Natural killer cell treated with Interleukin-12 subunit alpha and Interleukin-12 subunit beta and Interleukin-15 and Interleukin-18, amount 100 ng/mL, for 72 hours (primary cell): Measurements from ENCODE around the gene PSMC3IP. TPM values are rescaled to one million over a fixed set of nuclear protein-coding genes. Genes with fewer than 3 reads are reported as not detected.
A peak's percentile ranks its signal among the peaks of the same experiment; 100 is the strongest.

Source experiments
- ATAC-seq, 2 donors: fragments of 150-1000 bp; cut with Tn5 transposase in 1 of 2; sonication (Bioruptor Pico), chemical (Tn5 transposase) in 1 of 2; 2 replicates each; pipeline ENCODE4 v1.10.0; 2021
- DNase-seq: peaks from one replicate; pipeline ENCODE4 v3.0.0; 2022; ENCODE audit warnings: low spot score
- H3K27ac Mint-ChIP-seq, 2 donors: 1 replicate in 1 of 2; 2 replicates in 1 of 2; pipeline ENCODE4 v1.8.0; 2022; ENCODE audit warnings: mixed read lengths in 2 of 2, mild to moderate bottlenecking in 1 of 2, moderate library complexity in 1 of 2
- H3K27me3 Mint-ChIP-seq, 2 donors: 1 replicate in 1 of 2; 2 replicates in 1 of 2; pipeline ENCODE4 v1.8.0; 2022; ENCODE audit warnings: mixed read lengths in 2 of 2
- H3K36me3 Mint-ChIP-seq: one replicate; pipeline ENCODE4 v1.8.0; 2022; ENCODE audit warnings: mixed read lengths
- H3K4me1 Mint-ChIP-seq, 2 donors: 1 replicate in 1 of 2; 2 replicates in 1 of 2; pipeline ENCODE4 v1.8.0; 2022; ENCODE audit warnings: low read depth in 2 of 2, mixed read lengths in 2 of 2, mild to moderate bottlenecking in 1 of 2
- H3K4me3 Mint-ChIP-seq: one replicate; pipeline ENCODE4 v1.8.0; 2022; ENCODE audit warnings: mixed read lengths
- H3K9me3 Mint-ChIP-seq: 2 replicates; pipeline ENCODE4 v1.8.0; 2022; ENCODE audit warnings: mixed read lengths
- total RNA-seq, 2 donors: library from RNA; stranded (reverse); gene quantifications; one replicate each; pipeline ENCODE4 v1.2.3, GENCODE V29; 2022

Gene PSMC3IP
- total RNA-seq, 2 donors from 2014 or later, result 20.7 to 41.3 TPM

GRCh38 chr17:42535155-42536047 is 42.1 kb downstream of the PSMC3IP start:
- H3K4me3 Mint-ChIP-seq, result peak overlapping the region; percentile 88
- peak in 1 of 2 donors; percentile 0 for ATAC-seq
- peak overlapping the region; percentile 68 to 83 for H3K27ac Mint-ChIP-seq
- no peaks in the 10 kb centered on the region for H3K27me3 Mint-ChIP-seq
- H3K9me3 Mint-ChIP-seq, result no peaks in the 10 kb centered on the region
- DNase-seq, result no peak
- peaks cover 34 to 39% of the 10 kb centered on the region in 2 donors for H3K4me1 Mint-ChIP-seq
- H3K36me3 Mint-ChIP-seq, result no peaks in the 10 kb centered on the region

GRCh38 chr17:42531455-42532354 is 45.8 kb downstream of the PSMC3IP start:
- Mint-ChIP-seq H3K9me3 (no peaks in the 10 kb centered on the region), H3K27me3 (no peaks in the 10 kb centered on the region), H3K4me1 (peaks cover 37 to 48% of the 10 kb centered on the region in 2 donors), H3K27ac (peak overlapping the region; percentile 62 to 78), H3K4me3 (peak overlapping the region; percentile 79), H3K36me3 (no peaks in the 10 kb centered on the region)
- DNase-seq (peak; percentile 76), ATAC-seq (peak; percentile 32 to 43)

- DNase-seq, result no peak
- H3K4me3 Mint-ChIP-seq, result peak overlapping the region; percentile 79
- no peaks in the 10 kb centered on the region for H3K27me3 Mint-ChIP-seq
- no peaks in the 10 kb centered on the region for H3K9me3 Mint-ChIP-seq
- peaks cover 37 to 44% of the 10 kb centered on the region in 2 donors for H3K4me1 Mint-ChIP-seq
- no peaks in the 10 kb centered on the region for H3K36me3 Mint-ChIP-seq
- H3K27ac Mint-ChIP-seq, result peak overlapping the region in 1 of 2 donors; percentile 62
- no peak for ATAC-seq
Measured at GRCh38 chr17:42530952-42531454, 46.5 kb downstream of the PSMC3IP start.

- H3K27ac Mint-ChIP-seq, result no peak overlapping the region
- peaks cover 3 to 5% of the 10 kb centered on the region in 2 donors for H3K27me3 Mint-ChIP-seq
- no peaks in the 10 kb centered on the region for H3K9me3 Mint-ChIP-seq
- no peaks in the 10 kb centered on the region for H3K36me3 Mint-ChIP-seq
- ATAC-seq (no peak), DNase-seq (no peak)
- H3K4me1 Mint-ChIP-seq, result peaks cover 40 to 46% of the 10 kb centered on the region in 2 donors
- no peak overlapping the region for H3K4me3 Mint-ChIP-seq
Measured at GRCh38 chr17:42529061-42529460, 48.5 kb downstream of the PSMC3IP start.

GRCh38 chr17:42527932-42528331 is 49.6 kb downstream of the PSMC3IP start:
- no peaks in the 10 kb centered on the region for H3K9me3 Mint-ChIP-seq
- H3K27ac Mint-ChIP-seq, result no peak overlapping the region
- H3K4me3 Mint-ChIP-seq, result no peak overlapping the region

GRCh38 chr17:42526031-42526444 is 51.5 kb downstream of the PSMC3IP start:
- H3K27ac Mint-ChIP-seq, result no peak overlapping the region
- no peak overlapping the region for H3K4me3 Mint-ChIP-seq
- DNase-seq (no peak), ATAC-seq (no peak)
- peaks cover 35 to 40% of the 10 kb centered on the region in 2 donors for H3K4me1 Mint-ChIP-seq
- H3K9me3 Mint-ChIP-seq, result no peaks in the 10 kb centered on the region
- peaks cover 11 to 16% of the 10 kb centered on the region in 2 donors for H3K27me3 Mint-ChIP-seq
- H3K36me3 Mint-ChIP-seq, result no peaks in the 10 kb centered on the region

More at GRCh38 chr17:42527932-42528331, 49.6 kb downstream of the PSMC3IP start:
- ATAC-seq (no peak), DNase-seq (no peak)
- no peaks in the 10 kb centered on the region for H3K36me3 Mint-ChIP-seq
- H3K27me3 Mint-ChIP-seq, result peaks cover 3 to 5% of the 10 kb centered on the region in 2 donors
- H3K4me1 Mint-ChIP-seq, result peaks cover 37 to 49% of the 10 kb centered on the region in 2 donors

- no peak for DNase-seq
- Mint-ChIP-seq H3K36me3 (no peaks in the 10 kb centered on the region), H3K4me3 (no peak overlapping the region), H3K27ac (no peak overlapping the region), H3K27me3 (peaks cover 18 to 24% of the 10 kb centered on the region in 2 donors), H3K4me1 (peaks cover 31 to 32% of the 10 kb centered on the region in 2 donors), H3K9me3 (no peaks in the 10 kb centered on the region)
- no peak for ATAC-seq
Measured at GRCh38 chr17:42525221-42525620, 52.3 kb downstream of the PSMC3IP start.

GRCh38 chr17:42522798-42523278 is 54.7 kb downstream of the PSMC3IP start:
- no peak for DNase-seq
- ATAC-seq, result no peak

More at GRCh38 chr17:42522798-42523278, 54.7 kb downstream of the PSMC3IP start:
- H3K4me3 Mint-ChIP-seq, result no peak overlapping the region
- H3K4me1 Mint-ChIP-seq, result peaks cover 25 to 29% of the 10 kb centered on the region in 2 donors
- H3K9me3 Mint-ChIP-seq, result no peaks in the 10 kb centered on the region
- H3K27me3 Mint-ChIP-seq, result peaks cover 24 to 35% of the 10 kb centered on the region in 2 donors
- H3K27ac Mint-ChIP-seq, result no peak overlapping the region
- H3K36me3 Mint-ChIP-seq, result no peaks in the 10 kb centered on the region

Other genes with a start within 250 kb of the PSMC3IP start
- gene STAT3, start 189.3 kb downstream of the PSMC3IP start, total RNA-seq, result 100 to 1,000 TPM; 171 to 344 TPM
- gene CAVIN1, start 154.5 kb downstream of the PSMC3IP start, total RNA-seq, result under 1 TPM in 1 of 2 donors, not detected in 1; 0.17 TPM
- gene ATP6V0A1, start 118.9 kb downstream of the PSMC3IP start, total RNA-seq, result 10 to 100 TPM in 1 of 2 donors, 1 to 10 TPM in 1; 6.7 to 13.9 TPM
- 10 to 100 TPM; 18.1 to 19.3 TPM for gene NAGLU, start 41.5 kb downstream of the PSMC3IP start, total RNA-seq
- gene HSD17B1, start 24.8 kb downstream of the PSMC3IP start, total RNA-seq, result 1 to 10 TPM in 1 of 2 donors, under 1 TPM in 1; 0.71 to 1.6 TPM
- gene COASY, start 15.6 kb downstream of the PSMC3IP start, total RNA-seq, result 100 to 1,000 TPM in 1 of 2 donors, 10 to 100 TPM in 1; 83.4 to 126 TPM
- gene MLX, start 10.6 kb downstream of the PSMC3IP start, total RNA-seq, result 10 to 100 TPM; 66.8 to 68.4 TPM
- gene RETREG3, start 31.6 kb upstream of the PSMC3IP start, total RNA-seq, result 10 to 100 TPM; 52.9 to 67.3 TPM
- gene TUBG1, start 32.0 kb upstream of the PSMC3IP start, total RNA-seq, result 10 to 100 TPM; 59.1 to 99.4 TPM
- 1 to 10 TPM; 3.9 to 8.0 TPM for gene TUBG2, start 81.6 kb upstream of the PSMC3IP start, total RNA-seq
- gene PLEKHH3, start 99.3 kb upstream of the PSMC3IP start, total RNA-seq, result under 1 TPM in 1 of 2 donors, not detected in 1; 0.73 TPM
- gene CCR10, start 104.1 kb upstream of the PSMC3IP start, total RNA-seq, result not detected
- under 1 TPM; 0.17 to 0.39 TPM for gene CNTNAP1, start 104.8 kb upstream of the PSMC3IP start, total RNA-seq
- gene EZH1, start 167.3 kb upstream of the PSMC3IP start, total RNA-seq, result 10 to 100 TPM; 32.2 to 33.5 TPM
- not detected for gene RAMP2, start 183.5 kb upstream of the PSMC3IP start, total RNA-seq
- 10 to 100 TPM; 57.5 to 61.7 TPM for gene VPS25, start 195.7 kb upstream of the PSMC3IP start, total RNA-seq
- gene WNK4, start 202.9 kb upstream of the PSMC3IP start, total RNA-seq, result under 1 TPM; 0.10 to 0.28 TPM
- gene COA3, start 221.0 kb upstream of the PSMC3IP start, total RNA-seq, result 10 to 100 TPM; 41.6 to 48.0 TPM
- gene CNTD1, start 221.1 kb upstream of the PSMC3IP start, total RNA-seq, result not detected
- 100 to 1,000 TPM; 106 to 134 TPM for gene BECN1, start 246.6 kb upstream of the PSMC3IP start, total RNA-seq